NOMO-1 (cell line): ENCODE measurements around the gene SELL.
"Not testable (repeated sequence)": the region's sequence is repeated elsewhere in the genome, so short reads cannot be mapped to it uniquely, and the experiment has no call there.

Experiments
- DNase-seq, 2 experiments: peaks; one replicate each; lab custom pipeline; 2025; ENCODE audit not compliant: unreplicated experiment in 2 of 2; lab: John Stamatoyannopoulos, UW

The SELL gene

GRCh38 chr1:169670244-169670643 is 41.2 kb downstream of the SELL start:
- DNase-seq, result not testable (repeated sequence)

GRCh38 chr1:169667699-169668596 is 43.5 kb downstream of the SELL start:
- not testable (repeated sequence) for DNase-seq

- peak in 1 of 2 experiments; percentile 33 for DNase-seq
These were observed 44.2 kb downstream of the SELL start for GRCh38 chr1:169667227-169667639.

- not testable (repeated sequence) for DNase-seq
These were observed 48.7 kb downstream of the SELL start for GRCh38 chr1:169662680-169663079.

- not testable (repeated sequence) for DNase-seq
These were observed 50.4 kb downstream of the SELL start for GRCh38 chr1:169661066-169661465.

- DNase-seq, result peak in 1 of 2 experiments; percentile 1
These were observed 52.6 kb downstream of the SELL start for GRCh38 chr1:169658777-169659176.

- no peak for DNase-seq
These were observed 57.5 kb downstream of the SELL start for GRCh38 chr1:169653873-169654272.

GRCh38 chr1:169651035-169651434 is 60.4 kb downstream of the SELL start:
- no peak for DNase-seq

GRCh38 chr1:169650551-169650950 is 60.9 kb downstream of the SELL start:
- DNase-seq, result no peak

GRCh38 chr1:169648709-169649108 is 62.7 kb downstream of the SELL start:
- peak in 1 of 2 experiments; percentile 7 for DNase-seq

GRCh38 chr1:169648187-169648586 is 63.2 kb downstream of the SELL start:
- no peak for DNase-seq

GRCh38 chr1:169647512-169647911 is 63.9 kb downstream of the SELL start:
- no peak for DNase-seq

GRCh38 chr1:169644297-169644696 is 67.1 kb downstream of the SELL start:
- DNase-seq, result no peak
